Astrocyte (in vitro differentiated cells and primary cell): Measurements from ENCODE around the gene PLCG2. TPM values are rescaled to one million over a fixed set of nuclear protein-coding genes. Genes with fewer than 3 reads are reported as not detected.

Experiments
- DNase-seq: peaks from one replicate; pipeline ENCODE4 v3.0.0-alpha.2; 2010; ENCODE audit warnings: low read depth
- FAIRE-seq: peaks from 2 replicates; lab custom pipeline; 2011; peaks lifted over from hg19 to GRCh38; lab: Jason Lieb, UNC
- H2AFZ ChIP-seq: 2 replicates; pipeline ENCODE4 v1.6.0; 2012; ENCODE audit warnings: low read depth, low read length, inconsistent platforms
- H3K27ac ChIP-seq: 2 replicates; pipeline ENCODE4 v1.5.1; 2011; ENCODE audit warnings: low read depth, low read length, inconsistent platforms
- H3K27me3 ChIP-seq: 2 replicates; pipeline ENCODE4 v1.6.0; 2011; ENCODE audit warnings: low read length, inconsistent platforms; ENCODE audit not compliant: insufficient read depth
- H3K36me3 ChIP-seq: 2 replicates; pipeline ENCODE4 v1.5.1; 2011; ENCODE audit warnings: low read length, inconsistent platforms; ENCODE audit not compliant: insufficient read depth
- H3K4me1 ChIP-seq: 2 replicates; pipeline ENCODE4 v1.5.1; 2011; ENCODE audit warnings: low read length, inconsistent platforms; ENCODE audit not compliant: insufficient read depth
- H3K4me2 ChIP-seq: 2 replicates; pipeline ENCODE4 v1.6.0; 2012; ENCODE audit warnings: low read length, inconsistent platforms
- H3K4me3 ChIP-seq: 2 replicates; pipeline ENCODE4 v1.5.1; 2011; ENCODE audit warnings: low read depth, mild to moderate bottlenecking, low read length, inconsistent platforms; ENCODE audit not compliant: insufficient read depth
- H3K79me2 ChIP-seq: 2 replicates; pipeline ENCODE4 v1.6.0; 2012; ENCODE audit warnings: mild to moderate bottlenecking, low read length, inconsistent platforms; ENCODE audit not compliant: insufficient read depth
- H3K9ac ChIP-seq: 2 replicates; pipeline ENCODE4 v1.6.0; 2012; ENCODE audit warnings: mild to moderate bottlenecking, low read length, inconsistent platforms
- H3K9me3 ChIP-seq: 2 replicates; pipeline ENCODE4 v1.5.1; 2012; ENCODE audit warnings: low read depth, mild to moderate bottlenecking, low read length, inconsistent platforms; ENCODE audit not compliant: insufficient read depth
- H4K20me1 ChIP-seq: 2 replicates; pipeline ENCODE4 v1.6.0; 2012; ENCODE audit warnings: low read length, inconsistent platforms; ENCODE audit not compliant: insufficient read depth
- H3K27ac Mint-ChIP-seq: one replicate; pipeline ENCODE4 v1.8.0; 2021; ENCODE audit warnings: mild to moderate bottlenecking, mixed read lengths; ENCODE audit not compliant: unreplicated experiment
- H3K27me3 Mint-ChIP-seq: one replicate; pipeline ENCODE4 v1.8.0; 2021; ENCODE audit warnings: low read depth, mixed read lengths; ENCODE audit not compliant: unreplicated experiment
- H3K36me3 Mint-ChIP-seq: one replicate; pipeline ENCODE4 v1.8.0; 2021; ENCODE audit warnings: low read depth, mixed read lengths; ENCODE audit not compliant: unreplicated experiment
- H3K4me1 Mint-ChIP-seq: one replicate; pipeline ENCODE4 v1.8.0; 2021; ENCODE audit warnings: low read depth, mixed read lengths; ENCODE audit not compliant: unreplicated experiment
- H3K4me3 Mint-ChIP-seq: one replicate; pipeline ENCODE4 v1.8.0; 2021; ENCODE audit warnings: mild to moderate bottlenecking, moderate library complexity, mixed read lengths; ENCODE audit not compliant: unreplicated experiment
- H3K9me3 Mint-ChIP-seq: one replicate; pipeline ENCODE4 v1.8.0; 2021; ENCODE audit warnings: mild to moderate bottlenecking, mixed read lengths; ENCODE audit not compliant: unreplicated experiment
- EZH2 ChIP-seq: IDR thresholded peaks from 2 replicates; pipeline ENCODE4 v1.6.1; 2012; ENCODE audit warnings: mild to moderate bottlenecking, low read length, inconsistent platforms; ENCODE audit not compliant: insufficient read depth
- total RNA-seq: library from RNA; stranded (reverse); gene quantifications from 2 replicates; pipeline ENCODE4 v1.2.1, GENCODE V29; 2021
- TF ChIP-seq, protein P1 (sequence below): IDR thresholded peaks from 2 replicates; pipeline ENCODE4 v1.5.1; 2011; ENCODE audit warnings: low read depth, mild to moderate bottlenecking, inconsistent platforms, low read length, moderate library complexity; ENCODE audit not compliant: insufficient read depth

Gene PLCG2
- total RNA-seq, 1 donor from 2014 or later: 3.1 TPM

GRCh38 chr16:81938326-81939163, 159.5 kb downstream of the PLCG2 start:
- no peak overlapping the region for H3K27ac ChIP-seq
- Mint-ChIP-seq H3K4me3 (no peak overlapping the region), H3K36me3 (no peaks in the 10 kb centered on the region), H3K27ac (no peak overlapping the region), H3K4me1 (peaks cover 7% of the 10 kb centered on the region), H3K9me3 (no peaks in the 10 kb centered on the region), H3K27me3 (peaks cover 14% of the 10 kb centered on the region)
- no peak overlapping the region for H3K4me2 ChIP-seq
- peaks cover 3% of the 10 kb centered on the region for H3K4me1 ChIP-seq
- H3K79me2 ChIP-seq: no peaks in the 10 kb centered on the region
- TF ChIP-seq, protein P1, sequence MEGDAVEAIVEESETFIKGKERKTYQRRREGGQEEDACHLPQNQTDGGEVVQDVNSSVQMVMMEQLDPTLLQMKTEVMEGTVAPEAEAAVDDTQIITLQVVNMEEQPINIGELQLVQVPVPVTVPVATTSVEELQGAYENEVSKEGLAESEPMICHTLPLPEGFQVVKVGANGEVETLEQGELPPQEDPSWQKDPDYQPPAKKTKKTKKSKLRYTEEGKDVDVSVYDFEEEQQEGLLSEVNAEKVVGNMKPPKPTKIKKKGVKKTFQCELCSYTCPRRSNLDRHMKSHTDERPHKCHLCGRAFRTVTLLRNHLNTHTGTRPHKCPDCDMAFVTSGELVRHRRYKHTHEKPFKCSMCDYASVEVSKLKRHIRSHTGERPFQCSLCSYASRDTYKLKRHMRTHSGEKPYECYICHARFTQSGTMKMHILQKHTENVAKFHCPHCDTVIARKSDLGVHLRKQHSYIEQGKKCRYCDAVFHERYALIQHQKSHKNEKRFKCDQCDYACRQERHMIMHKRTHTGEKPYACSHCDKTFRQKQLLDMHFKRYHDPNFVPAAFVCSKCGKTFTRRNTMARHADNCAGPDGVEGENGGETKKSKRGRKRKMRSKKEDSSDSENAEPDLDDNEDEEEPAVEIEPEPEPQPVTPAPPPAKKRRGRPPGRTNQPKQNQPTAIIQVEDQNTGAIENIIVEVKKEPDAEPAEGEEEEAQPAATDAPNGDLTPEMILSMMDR: no peak
- TF ChIP-seq EZH2: no peak
- FAIRE-seq: no peak
- H3K27me3 ChIP-seq: peaks cover 2% of the 10 kb centered on the region
- H3K4me3 ChIP-seq: no peak overlapping the region
- H2AFZ ChIP-seq: no peak overlapping the region
- no peak for DNase-seq
- no peaks in the 10 kb centered on the region for H3K9me3 ChIP-seq
- no peaks in the 10 kb centered on the region for H4K20me1 ChIP-seq
- H3K9ac ChIP-seq: no peak overlapping the region
- no peaks in the 10 kb centered on the region for H3K36me3 ChIP-seq

DNA sequence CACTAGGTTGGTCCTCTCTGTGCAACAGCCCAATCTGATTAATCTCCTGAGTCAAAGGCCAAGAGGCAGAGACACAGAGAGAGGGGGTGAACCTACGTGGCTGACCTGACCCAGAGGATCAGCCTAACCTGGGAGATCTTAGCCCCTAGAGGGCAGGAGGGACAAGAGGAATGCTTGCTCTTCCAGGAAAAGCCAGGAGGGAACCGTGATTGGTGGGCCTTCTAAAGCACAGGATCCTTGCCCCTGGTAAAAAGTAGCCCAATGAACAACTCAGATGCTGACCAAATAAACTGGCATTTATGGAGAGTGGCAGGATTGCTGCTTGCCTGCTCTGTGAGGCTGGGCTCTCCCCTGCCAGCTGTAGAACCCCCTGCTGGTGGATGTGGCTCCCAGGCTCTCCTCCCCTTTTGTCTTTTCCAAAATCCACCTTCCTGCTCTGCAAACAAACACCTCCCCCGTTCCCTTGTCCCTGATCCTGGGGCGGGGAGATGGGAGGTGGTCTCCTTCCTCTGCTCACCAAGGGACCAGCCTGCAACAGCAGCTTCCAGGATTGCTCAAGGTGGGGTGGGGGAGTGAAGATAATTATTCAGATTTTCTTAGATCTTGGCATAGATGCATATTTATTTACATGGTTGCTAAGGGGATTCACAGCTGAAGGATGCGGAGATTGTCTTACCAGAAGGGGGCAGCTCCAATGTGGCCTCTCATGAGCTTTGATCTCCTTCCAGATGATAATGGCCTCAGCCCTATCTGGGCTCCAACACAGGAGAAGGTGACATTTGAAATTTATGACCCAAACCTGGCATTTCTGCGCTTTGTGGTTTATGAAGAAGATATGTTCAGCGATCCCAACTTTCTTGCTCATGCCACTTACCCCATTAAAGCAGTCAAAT, 160.3 kb downstream of the PLCG2 start:
- H2AFZ ChIP-seq: no peak overlapping the region
- Mint-ChIP-seq H3K9me3 (no peaks in the 10 kb centered on the region), H3K36me3 (no peaks in the 10 kb centered on the region), H3K27me3 (peaks cover 11% of the 10 kb centered on the region), H3K4me3 (no peak overlapping the region), H3K4me1 (peaks cover 7% of the 10 kb centered on the region), H3K27ac (no peak overlapping the region)
- peak; percentile 2 for DNase-seq
- no peak for FAIRE-seq
- H4K20me1 ChIP-seq: no peaks in the 10 kb centered on the region
- H3K27me3 ChIP-seq: peaks cover 2% of the 10 kb centered on the region
- no peak overlapping the region for H3K27ac ChIP-seq
- H3K4me1 ChIP-seq: peaks cover 3% of the 10 kb centered on the region
- no peaks in the 10 kb centered on the region for H3K79me2 ChIP-seq
- no peak for TF ChIP-seq EZH2
- TF ChIP-seq, protein P1: no peak
- H3K4me3 ChIP-seq: no peak overlapping the region
- H3K9me3 ChIP-seq: no peaks in the 10 kb centered on the region
- no peak overlapping the region for H3K4me2 ChIP-seq
- no peaks in the 10 kb centered on the region for H3K36me3 ChIP-seq
- no peak overlapping the region for H3K9ac ChIP-seq
